NCI-H2171 treated with DMSO at 0.1 percent for 48 hours (cell line): ENCODE data around the gene GOLT1B.

Experiments
- DNase-seq: peaks from one replicate; lab custom pipeline; 2025; lab: John Stamatoyannopoulos, UW

The GOLT1B gene

GRCh38 chr12:21566223-21566906, 64.8 kb downstream of the GOLT1B start:
- no peak for DNase-seq

- DNase-seq, result no peak
Observed at GRCh38 chr12:21566907-21567394, 65.4 kb downstream of the GOLT1B start.
